Measurements from ENCODE around the gene RAMACL. TPM values are rescaled to one million over a fixed set of nuclear protein-coding genes. Genes with fewer than 3 reads are reported as not detected.

RAMACL gene
- total RNA-seq, 2 experiments from 2014 or later = 0.45 TPM; not detected in 1

- H3K36me3 Mint-ChIP-seq (ENCODE audit: low read depth) = no peaks in the 10 kb centered on the region
- ChIA-PET POLR2A (interaction anchor here (1.1 kb wide), 1 partner anchor 13 kb away, joined by 3 read pairs; no protein-coding TSS in a partner anchor), CTCF (no interaction called here)
- peaks cover 7% of the 10 kb centered on the region for H3K4me1 Mint-ChIP-seq (ENCODE audit: low read depth)
- intact Hi-C loops (cut with micrococcal nuclease) = no loop called here
- TF ChIP-seq CTCF (IDR thresholded peaks at IDR 0.05) = no peak
- no peaks in the 10 kb centered on the region for H3K9me3 Mint-ChIP-seq
- H3K27me3 Mint-ChIP-seq = peaks cover 22% of the 10 kb centered on the region
- ATAC-seq (no peak), DNase-seq (no peak)
- no peak overlapping the region for H3K27ac Mint-ChIP-seq
- H3K4me3 Mint-ChIP-seq = no peak overlapping the region
Measured at GRCh38 chr6:166632731-166633130, 46.3 kb upstream of the RAMACL start.

- Mint-ChIP-seq H3K4me3 (no peak overlapping the region), H3K4me1 (ENCODE audit: low read depth) (peaks cover 15% of the 10 kb centered on the region), H3K9me3 (no peaks in the 10 kb centered on the region), H3K27me3 (peaks cover 28% of the 10 kb centered on the region), H3K27ac (no peak overlapping the region), H3K36me3 (ENCODE audit: low read depth) (no peaks in the 10 kb centered on the region)
- ChIA-PET POLR2A (no interaction called here), CTCF (interaction anchor here (1.3 kb wide), 1 partner anchor 281 kb away, joined by 3 read pairs; no protein-coding TSS in a partner anchor)
- intact Hi-C loops (cut with micrococcal nuclease) = no loop called here
- ATAC-seq (no peak), DNase-seq (no peak)
- TF ChIP-seq CTCF (IDR thresholded peaks at IDR 0.05) = no peak
Measured at GRCh38 chr6:166630462-166630861, 44.0 kb upstream of the RAMACL start.

GRCh38 chr6:166629628-166630027 lies 43.1 kb upstream of the RAMACL start:
- intact Hi-C loops (cut with micrococcal nuclease) = no loop called here
- ChIA-PET POLR2A (no interaction called here), CTCF (interaction anchor here (1.3 kb wide), 1 partner anchor 280 kb away, joined by 3 read pairs; no protein-coding TSS in a partner anchor)
- ATAC-seq (no peak), DNase-seq (no peak)
- TF ChIP-seq CTCF (IDR thresholded peaks at IDR 0.05) = no peak
- Mint-ChIP-seq H3K27ac (no peak overlapping the region), H3K4me3 (no peak overlapping the region), H3K9me3 (no peaks in the 10 kb centered on the region), H3K27me3 (peaks cover 33% of the 10 kb centered on the region), H3K4me1 (ENCODE audit: low read depth) (peaks cover 16% of the 10 kb centered on the region), H3K36me3 (ENCODE audit: low read depth) (no peaks in the 10 kb centered on the region)

- Mint-ChIP-seq H3K4me1 (ENCODE audit: low read depth) (peaks cover 16% of the 10 kb centered on the region), H3K4me3 (peak overlapping the region; percentile 85), H3K27me3 (peaks cover 38% of the 10 kb centered on the region), H3K27ac (peak overlapping the region; percentile 66), H3K36me3 (ENCODE audit: low read depth) (no peaks in the 10 kb centered on the region), H3K9me3 (no peaks in the 10 kb centered on the region)
- DNase-seq (peak; percentile 57), ATAC-seq (peak; percentile 8)
- POLR2A ChIA-PET = interaction anchor here (0.9 kb wide), 1 partner anchor 125 kb away, joined by 3 read pairs; no protein-coding TSS in a partner anchor
- intact Hi-C loops (cut with micrococcal nuclease) = no loop called here
- CTCF ChIA-PET = interaction anchor here (0.9 to 2.1 kb wide), 3 partner anchors 147 to 362 kb away, joined by 4 to 5 read pairs (median 4); no protein-coding TSS in a partner anchor
- no peak for TF ChIP-seq CTCF (IDR thresholded peaks at IDR 0.05)
Measured at GRCh38 chr6:166627875-166628801, 41.7 kb upstream of the RAMACL start.
